NCI-H460 (cell line): ENCODE measurements around the gene DERL3. TPM values are rescaled to one million over a fixed set of nuclear protein-coding genes. Genes with fewer than 3 reads are reported as not detected.

Source experiments
- DNase-seq: peaks from one replicate; pipeline ENCODE4 v3.0.0-alpha.2; 2016; ENCODE audit warnings: low read depth; ENCODE audit errors: extremely low read depth
- total RNA-seq: library from RNA; depleted of rRNA; stranded (reverse); fragments of >200 nt; shearing (Covaris generic); gene quantifications from 2 replicates; pipeline ENCODE4 v1.2.3, GENCODE V29; 2014

Gene DERL3
- total RNA-seq, 1 experiment from 2014 or later: 0.59 TPM

- no peak for DNase-seq
Observed at GRCh38 chr22:23833017-23833751, 5.6 kb downstream of the DERL3 start.

- DNase-seq: no peak
Observed at GRCh38 chr22:23832226-23833016, 6.4 kb downstream of the DERL3 start.

- DNase-seq: no peak
Observed at GRCh38 chr22:23831781-23832180, 7.0 kb downstream of the DERL3 start.

GRCh38 chr22:23831261-23831660 lies 7.5 kb downstream of the DERL3 start:
- DNase-seq: no peak

GRCh38 chr22:23829845-23830372 lies 8.9 kb downstream of the DERL3 start:
- no peak for DNase-seq

DNA sequence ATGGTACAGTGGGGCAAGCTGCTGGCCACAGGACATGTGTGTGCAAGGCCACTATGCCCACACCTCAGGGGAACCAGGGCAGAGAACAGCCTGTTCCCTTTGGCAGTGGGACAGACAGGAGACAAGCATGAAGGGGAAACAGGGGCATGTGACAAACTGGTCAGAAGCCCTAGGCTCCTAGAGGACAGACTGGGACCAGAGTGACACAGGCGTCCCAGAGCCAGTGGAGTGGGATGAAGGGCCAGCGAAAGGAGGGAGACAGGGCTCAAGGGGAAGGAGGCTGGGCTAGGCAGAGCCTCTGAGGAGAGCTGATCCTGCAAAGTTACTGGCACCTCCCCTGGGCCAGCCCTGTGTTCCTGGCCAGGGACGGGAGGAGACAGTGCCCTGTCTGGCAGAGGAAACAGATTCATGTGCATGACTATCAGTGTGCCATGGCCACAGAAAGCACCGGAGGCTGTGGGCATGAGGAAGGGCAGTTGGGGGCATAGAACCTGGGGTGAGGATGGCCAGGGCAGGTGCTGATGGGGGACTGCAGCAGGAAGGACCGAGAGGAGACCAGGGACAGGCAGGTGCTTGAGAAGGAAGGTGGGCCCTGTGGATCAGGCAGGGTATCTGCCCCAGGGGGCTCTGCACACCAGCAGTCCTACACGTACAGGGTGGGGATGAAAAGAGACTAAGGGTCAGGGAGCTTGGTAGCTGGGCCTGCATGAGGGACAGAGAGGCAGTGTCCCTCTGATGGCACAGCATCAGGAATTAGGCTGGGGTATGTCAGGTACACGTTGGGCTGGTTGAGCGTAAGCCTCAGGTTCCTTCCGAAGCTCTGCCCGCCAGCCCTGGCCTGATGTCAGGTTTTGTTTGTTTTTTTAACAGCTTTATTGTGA lies 9.8 kb downstream of the DERL3 start:
- DNase-seq: no peak

- DNase-seq: no peak
Observed at GRCh38 chr22:23827351-23827995, 11.3 kb downstream of the DERL3 start.

DNA sequence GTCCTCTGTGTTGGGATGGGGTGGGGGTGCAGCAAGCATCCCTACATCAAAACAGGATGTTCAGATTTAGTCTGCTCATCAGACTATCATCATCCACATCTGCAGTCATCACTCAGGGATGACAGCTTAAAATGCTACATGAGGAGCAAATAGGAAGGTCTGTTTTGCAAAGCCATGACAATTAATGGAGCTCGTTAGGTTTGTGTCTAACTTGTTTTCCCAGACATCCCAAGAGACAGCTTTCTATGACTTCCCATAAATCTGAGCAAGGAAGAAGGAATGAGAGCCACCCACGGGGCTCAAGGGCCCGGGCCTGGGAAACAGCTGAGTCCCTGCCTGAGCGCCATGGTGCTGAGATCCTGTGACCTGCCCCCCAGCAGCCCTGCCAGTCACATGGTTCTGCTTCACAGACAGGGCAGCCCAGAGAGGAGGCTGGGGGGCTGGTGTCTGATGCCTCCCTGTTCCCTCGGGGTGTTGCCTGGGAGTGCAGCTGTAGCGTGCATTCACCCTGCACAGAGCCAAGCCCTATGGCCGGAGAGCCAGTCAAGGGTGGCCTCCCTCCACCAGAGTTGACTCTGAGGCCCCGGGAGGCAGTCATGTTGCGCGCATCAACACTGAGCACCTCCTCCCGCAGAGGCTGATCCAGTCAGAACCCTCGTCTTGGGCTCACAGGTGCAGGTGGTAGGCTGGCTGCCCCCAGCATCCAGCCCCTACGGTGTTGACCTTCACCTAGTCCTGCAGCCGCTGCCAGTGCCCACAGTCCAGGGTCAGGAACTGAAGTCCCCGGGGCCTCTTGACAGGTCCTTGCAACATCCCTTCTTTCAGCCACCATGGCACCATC lies 12.1 kb downstream of the DERL3 start:
- no peak for DNase-seq

- no peak for DNase-seq
Observed at GRCh38 chr22:23825246-23825905, 13.4 kb downstream of the DERL3 start.

DNA sequence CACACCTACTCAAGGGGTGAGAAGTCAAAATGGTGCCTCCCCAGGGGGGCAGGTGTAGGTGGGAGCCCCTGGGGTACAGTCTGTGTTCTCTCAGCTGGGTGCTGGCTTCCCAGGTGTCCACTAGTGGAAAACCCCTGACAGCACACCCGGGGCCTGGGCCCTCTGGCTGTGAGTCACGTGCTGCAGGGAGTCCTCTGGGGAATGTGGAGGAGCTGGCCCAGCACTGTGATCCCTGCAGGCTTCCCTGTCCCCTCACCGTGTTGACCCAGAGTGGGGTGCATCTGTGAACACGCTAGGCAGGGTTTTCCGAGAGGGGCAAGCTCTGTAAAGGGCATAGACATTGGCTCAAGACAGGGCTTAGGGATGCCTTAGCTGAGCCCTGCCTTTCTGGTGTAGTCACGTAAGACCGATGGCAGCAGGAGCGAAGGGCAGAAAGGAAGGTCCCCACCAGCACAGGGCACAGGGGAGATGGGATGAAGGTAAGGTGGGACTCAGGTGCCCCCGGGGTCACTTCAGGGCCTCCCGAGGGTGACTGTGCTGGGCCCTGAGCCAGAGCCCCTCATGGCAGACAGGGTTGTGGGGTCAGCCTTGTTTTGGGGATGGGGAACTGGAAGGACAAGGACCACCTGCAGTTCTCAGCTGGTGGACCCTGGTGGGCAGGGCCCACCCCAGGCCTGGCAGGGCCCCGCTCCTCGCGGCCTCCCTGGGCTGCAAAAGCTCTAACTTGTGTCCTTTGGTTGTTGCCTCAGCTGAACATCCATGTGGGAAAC lies 14.1 kb downstream of the DERL3 start:
- no peak for DNase-seq

GRCh38 chr22:23823331-23823791 lies 15.4 kb downstream of the DERL3 start:
- DNase-seq: no peak

GRCh38 chr22:23822101-23822671 lies 16.6 kb downstream of the DERL3 start:
- DNase-seq: no peak

GRCh38 chr22:23820748-23821211 lies 18.0 kb downstream of the DERL3 start:
- no peak for DNase-seq

GRCh38 chr22:23818541-23818940 lies 20.3 kb downstream of the DERL3 start:
- DNase-seq: no peak

DNA sequence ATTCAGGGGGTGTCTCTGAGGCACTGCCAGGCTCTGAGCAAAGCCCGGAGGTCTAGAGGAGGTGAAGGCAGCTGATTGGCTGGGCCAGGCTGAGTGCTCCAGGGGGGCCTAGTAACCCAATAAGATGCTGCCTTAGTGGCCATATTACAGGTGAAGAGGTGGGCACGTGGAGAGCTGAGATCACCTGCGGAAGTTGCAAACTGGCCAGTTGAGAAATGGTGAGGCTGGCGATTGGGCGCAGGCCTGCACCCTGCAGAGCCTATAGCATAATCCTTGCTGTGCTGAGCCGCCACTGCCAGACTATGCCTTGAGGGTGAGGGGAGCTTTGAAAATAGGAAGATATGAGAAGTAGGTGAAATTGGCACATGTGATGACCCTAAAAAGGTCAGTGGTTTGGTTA lies 21.7 kb downstream of the DERL3 start:
- DNase-seq: no peak

- DNase-seq: no peak
Observed at GRCh38 chr22:23816156-23816976, 22.4 kb downstream of the DERL3 start.
